Measurements from ENCODE around the gene LOC128125822.

DNA sequence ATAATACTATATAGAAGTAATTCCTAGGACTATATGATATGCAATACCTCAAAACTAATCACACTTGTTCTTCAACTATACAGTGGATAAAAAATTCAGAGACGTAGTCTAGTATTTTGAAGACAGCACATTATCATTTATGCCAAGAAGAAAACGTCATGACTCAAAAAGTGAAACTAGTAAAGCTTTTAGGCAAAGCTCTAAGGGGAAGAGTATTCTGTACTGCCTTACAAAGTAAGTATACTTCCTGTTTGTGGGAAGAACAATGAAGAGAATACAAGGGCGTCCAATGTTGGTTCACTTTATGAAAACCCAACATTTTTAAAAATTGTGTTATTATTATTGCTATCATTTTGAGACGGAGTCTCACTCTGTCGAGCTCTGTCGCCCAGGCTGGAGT is 27.9 kb downstream of the LOC128125822 start:
- TF ChIP-seq, protein P1, sequence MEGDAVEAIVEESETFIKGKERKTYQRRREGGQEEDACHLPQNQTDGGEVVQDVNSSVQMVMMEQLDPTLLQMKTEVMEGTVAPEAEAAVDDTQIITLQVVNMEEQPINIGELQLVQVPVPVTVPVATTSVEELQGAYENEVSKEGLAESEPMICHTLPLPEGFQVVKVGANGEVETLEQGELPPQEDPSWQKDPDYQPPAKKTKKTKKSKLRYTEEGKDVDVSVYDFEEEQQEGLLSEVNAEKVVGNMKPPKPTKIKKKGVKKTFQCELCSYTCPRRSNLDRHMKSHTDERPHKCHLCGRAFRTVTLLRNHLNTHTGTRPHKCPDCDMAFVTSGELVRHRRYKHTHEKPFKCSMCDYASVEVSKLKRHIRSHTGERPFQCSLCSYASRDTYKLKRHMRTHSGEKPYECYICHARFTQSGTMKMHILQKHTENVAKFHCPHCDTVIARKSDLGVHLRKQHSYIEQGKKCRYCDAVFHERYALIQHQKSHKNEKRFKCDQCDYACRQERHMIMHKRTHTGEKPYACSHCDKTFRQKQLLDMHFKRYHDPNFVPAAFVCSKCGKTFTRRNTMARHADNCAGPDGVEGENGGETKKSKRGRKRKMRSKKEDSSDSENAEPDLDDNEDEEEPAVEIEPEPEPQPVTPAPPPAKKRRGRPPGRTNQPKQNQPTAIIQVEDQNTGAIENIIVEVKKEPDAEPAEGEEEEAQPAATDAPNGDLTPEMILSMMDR (conservative IDR thresholded peaks at IDR 0.05 in 1 of 2, IDR thresholded peaks at IDR 0.05 in 1 of 2; ENCODE audit: extremely low read depth in 1 of 2, insufficient read depth in 1 of 2, low read depth in 1 of 2, low read length in 2 of 2) = no peak
- TF ChIP-seq EZH2 (IDR thresholded peaks at IDR 0.05; ENCODE audit: borderline replicate concordance, low read length) = no peak

All from mammary epithelial cell (primary cell).